ENCODE data around the gene B3GNT7.

GRCh38 chr2:231357931-231358330, 37.6 kb upstream of the B3GNT7 start:
- TF ChIP-seq EZH2 (IDR thresholded peaks at IDR 0.05; ENCODE audit: insufficient read depth, poor library complexity, severe bottlenecking), result no peak
- TF ChIP-seq EZH2phosphoT487 (IDR thresholded peaks at IDR 0.05; ENCODE audit: insufficient read depth, low read depth), result no peak

Measured in GM23248 (cell line).